HG03571 (cell line): ENCODE results near the gene HS3ST5.
"Not testable (repeated sequence)": the region's sequence is repeated elsewhere in the genome, so short reads cannot be mapped to it uniquely, and the experiment has no call there.

ENCODE experiments used
- ATAC-seq: cut with Tn5 transposase; IDR thresholded peaks from one replicate; pipeline ENCODE4 v1.9.1; 2021; ENCODE audit not compliant: unreplicated experiment

Gene HS3ST5

DNA sequence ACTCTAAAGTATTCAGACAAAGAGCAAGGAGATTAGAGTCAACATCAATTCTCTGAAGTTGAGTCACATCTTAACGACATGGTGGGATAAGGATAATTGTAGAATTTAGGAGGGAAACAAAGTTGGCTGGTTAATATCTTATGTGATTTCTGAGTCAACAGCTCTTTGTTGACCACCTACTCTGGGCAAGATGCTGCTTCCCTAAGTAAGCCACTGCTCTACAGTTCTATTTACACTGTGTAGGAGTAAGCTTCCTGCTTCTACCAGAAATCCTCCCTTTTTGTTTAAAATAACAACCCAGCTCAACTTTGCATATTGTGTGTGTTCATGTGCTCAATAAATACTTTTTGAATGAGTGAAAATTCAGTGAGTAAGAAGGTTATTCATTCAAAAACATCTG, 3.1 kb downstream of the HS3ST5 start:
- no peak for ATAC-seq

DNA sequence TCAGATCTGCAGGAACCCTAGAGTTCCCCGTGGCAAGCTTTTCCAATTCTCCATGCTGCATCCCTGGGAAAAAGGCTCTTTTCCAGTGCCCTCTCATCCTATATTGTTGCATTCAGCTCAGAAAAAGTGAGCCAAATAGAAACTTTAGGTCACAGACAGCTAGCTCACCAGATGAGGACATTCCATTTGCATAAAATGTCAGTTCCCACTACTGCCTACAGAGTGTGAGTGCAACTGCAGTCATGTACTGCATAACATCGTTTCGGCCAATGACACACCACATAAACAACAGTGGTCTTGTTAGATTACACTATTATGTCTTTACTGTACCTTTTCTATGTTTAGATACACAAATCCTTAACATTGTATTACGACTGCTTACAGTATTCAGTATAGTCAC, 8.6 kb downstream of the HS3ST5 start:
- no peak for ATAC-seq

DNA sequence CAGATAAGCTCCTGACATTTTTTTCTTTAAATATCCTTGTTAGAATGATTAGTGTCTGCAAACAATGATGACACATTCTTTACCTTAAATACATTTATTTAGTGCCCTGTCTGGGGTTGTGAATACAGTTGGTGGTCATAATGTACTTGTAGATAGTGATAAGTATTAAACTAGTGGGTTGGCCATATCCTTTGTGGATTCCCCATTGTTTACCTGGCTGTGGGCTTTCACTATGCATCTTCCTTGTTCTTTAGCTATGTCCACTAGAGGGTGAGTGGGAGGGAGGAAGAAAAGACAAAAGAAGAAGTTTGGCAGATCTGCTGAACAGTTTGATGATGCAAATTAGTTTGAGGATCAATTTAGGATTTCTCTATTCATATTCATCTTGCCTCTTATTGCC, 15.7 kb downstream of the HS3ST5 start:
- ATAC-seq: no peak

DNA sequence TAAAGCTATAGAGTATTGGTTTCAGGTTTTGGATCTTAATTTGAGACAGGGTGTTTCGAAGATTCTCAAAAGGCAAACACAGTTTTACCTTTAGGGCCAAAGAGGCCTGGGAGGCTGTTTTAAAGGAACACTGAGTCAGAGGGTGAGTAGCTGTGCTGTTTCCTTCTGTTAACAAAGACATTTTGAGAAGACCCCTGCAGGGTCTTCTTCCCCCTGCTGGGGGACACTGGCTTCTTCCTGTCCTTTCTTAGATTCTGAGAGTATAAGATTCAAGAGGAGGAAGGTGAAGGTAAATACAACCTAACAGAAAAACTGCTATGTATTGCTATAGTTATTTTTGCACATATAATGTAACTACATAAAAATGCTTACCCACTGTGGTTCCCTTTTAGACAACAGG, 19.0 kb downstream of the HS3ST5 start:
- ATAC-seq: no peak

DNA sequence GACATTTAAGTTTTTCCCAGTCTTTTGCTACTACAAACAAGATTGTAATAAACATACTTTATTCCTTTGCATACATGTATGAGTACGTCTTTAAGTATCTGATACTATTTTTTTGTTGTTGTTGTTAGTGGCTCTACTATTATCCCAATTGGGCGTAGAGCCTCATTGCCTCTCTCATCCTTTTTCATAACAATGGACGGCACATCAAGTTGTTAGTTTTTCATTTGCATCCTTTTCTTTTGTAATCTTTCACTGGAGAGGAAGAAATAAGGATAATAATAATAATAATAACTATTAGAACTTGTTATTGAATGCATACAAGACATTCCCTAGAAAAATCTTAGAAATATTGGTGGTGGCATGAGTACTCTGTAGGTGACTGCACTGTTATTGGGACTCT, 23.1 kb downstream of the HS3ST5 start:
- no peak for ATAC-seq

DNA sequence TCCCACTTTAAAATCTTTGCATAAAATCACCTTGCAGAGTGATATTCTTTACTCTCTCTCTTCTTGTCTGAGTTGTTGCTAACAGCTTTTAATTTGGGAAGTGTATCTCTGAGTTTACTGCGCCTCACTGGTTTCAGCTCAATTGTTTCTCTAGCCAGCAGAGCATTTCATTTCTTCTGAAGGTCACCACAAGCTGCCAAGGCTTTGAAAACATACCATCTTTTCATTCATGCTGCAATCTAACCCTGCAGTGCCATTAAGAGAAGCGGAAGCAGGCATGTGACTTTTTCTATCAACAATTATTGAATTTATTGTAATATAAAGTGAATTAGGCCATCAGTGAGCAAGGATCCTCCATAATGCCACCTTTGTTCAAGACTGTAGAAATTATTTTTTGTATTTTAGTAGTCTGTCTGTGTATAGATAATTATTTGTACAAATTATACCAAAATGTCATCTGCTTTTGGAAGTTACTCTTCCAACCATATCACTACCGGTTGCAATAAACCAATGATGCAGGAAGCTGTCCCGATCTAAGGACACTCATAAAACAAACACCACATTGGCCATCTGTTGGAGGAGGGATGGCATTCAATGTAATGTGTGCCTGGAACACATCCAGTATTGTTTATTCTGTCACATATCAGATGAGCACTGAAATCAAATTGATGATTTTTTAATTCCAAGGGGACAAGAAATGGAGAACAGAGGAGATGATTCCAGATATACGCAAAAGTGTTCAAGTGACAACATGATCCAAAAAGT, 26.8 kb downstream of the HS3ST5 start:
- no peak for ATAC-seq

DNA sequence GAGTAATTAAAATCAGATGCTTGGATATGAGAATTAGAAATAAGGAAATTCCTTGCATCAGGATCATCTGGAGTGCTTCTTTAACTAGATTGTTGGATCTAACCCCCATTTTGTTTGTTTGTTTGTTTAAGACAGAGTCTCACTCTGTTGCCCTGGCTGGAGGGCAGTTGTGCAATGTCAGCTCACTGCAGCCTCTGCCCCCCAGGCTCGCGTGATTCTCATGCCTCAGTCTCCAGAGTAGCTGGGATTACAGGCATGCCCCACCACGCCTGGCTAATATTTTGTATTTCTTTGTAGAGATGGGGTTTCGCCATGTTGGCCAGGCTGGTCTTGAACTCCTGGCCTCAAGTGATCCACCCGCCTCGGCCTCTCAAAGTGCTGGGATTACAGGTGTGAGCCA, 29.0 kb downstream of the HS3ST5 start:
- not testable (repeated sequence) for ATAC-seq

DNA sequence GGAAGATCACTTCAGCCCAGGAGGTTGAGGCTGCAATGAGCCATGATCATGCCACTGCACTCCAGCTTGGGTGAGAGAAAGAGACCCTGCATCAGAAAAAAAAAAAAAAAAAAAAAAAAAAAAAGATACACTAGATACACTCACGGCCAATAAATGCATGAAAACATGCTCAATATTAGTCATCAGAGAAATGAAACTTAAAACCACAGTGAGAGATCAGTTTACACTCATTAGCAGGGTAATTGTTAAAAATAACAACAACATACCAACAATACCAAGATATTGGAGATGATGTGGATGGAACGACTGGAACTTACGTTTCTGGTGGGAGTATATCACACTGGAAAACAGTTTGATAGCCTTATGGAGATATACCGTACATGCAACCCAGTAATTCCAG, 29.9 kb downstream of the HS3ST5 start:
- ATAC-seq: no peak

DNA sequence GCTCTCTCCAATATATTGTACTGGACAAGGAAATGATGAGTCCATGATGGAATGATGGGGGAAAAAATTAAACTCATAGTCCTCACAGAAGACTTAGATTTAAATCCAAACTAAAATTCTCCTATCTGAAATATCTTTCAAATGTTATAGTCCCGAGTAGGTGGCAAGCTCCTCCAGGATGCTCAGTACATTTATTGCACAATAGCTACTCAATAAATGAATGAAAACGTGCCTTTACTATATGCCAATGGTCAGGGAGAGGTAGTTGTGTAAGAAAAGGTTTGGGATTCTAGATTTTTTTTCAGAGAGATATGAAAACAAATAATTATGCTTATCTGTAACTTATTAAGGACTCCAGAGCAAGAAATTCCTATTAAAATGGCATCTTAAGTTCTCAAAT, 32.8 kb downstream of the HS3ST5 start:
- ATAC-seq: no peak

DNA sequence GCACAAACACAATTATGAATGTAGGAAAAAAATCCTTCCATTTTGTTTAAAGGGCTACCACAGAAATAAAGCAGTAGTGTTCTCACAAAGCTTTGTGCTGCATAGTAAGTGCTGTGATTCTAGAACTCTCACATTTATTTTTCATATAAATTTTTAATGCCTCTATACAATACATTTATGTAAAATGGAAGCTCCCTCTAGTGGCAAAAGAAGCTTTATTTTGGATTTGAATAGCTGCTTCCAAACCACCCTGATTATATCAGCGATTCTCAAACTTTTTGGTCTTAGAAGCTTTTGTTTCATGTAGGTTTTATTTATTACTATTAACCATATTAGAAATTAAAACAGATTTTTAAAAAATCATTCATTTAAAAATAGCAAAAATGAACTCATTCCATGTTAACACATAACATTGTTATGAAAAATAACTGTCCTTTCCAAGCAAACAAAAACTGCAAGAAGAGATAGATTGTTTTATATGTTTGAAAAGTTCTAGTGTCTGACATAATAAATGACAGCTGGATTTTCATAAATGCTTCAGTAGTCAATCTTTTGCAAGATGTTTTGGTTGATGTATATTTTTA, 38.4 kb downstream of the HS3ST5 start:
- ATAC-seq: no peak

DNA sequence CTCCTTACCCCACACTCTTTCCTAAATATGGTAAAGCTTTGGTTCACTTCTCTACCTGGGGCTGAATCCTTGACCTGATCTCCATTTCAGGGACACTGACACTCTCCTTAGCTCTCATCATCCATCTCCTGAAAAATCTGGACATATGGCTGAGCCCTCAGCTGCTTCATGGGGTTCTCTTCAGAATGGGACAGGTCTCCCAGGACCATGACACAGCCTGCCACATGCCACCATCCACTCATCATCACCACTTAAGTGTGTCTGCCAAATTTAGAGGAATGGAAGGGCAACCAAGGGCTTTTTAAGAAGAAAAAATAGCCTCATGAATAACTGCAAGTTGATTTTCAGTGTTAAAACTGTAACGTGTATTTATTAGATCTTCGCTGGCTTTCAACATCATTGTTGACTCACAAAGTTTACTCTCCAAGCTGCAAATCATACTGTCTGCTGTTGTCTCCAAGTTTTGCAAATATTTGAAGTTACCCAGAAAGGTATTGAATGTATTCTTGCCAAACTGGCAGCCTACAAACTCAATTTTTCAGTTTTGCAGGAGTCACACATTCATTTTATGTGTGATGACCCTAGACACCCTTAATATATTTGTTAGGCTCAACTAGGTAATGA, 41.1 kb downstream of the HS3ST5 start:
- no peak for ATAC-seq

DNA sequence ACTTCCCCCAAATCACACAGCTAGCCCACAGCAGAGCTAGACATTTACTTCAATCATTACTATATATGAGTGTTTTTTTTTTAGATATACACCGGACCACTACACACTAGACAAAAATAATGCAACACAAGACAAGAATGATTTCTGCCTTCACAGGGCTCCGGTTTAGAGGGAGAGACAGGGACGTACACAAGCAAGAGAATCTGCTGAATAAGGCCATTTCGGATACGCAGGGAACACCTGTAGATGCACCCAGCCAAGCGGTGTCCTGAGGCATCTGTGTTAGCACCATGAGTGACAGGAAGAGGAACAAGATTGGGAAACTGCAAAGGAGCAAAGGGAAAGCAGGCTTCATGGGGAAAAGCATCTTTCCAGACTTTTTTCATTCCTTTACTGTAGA, 45.7 kb downstream of the HS3ST5 start:
- no peak for ATAC-seq

DNA sequence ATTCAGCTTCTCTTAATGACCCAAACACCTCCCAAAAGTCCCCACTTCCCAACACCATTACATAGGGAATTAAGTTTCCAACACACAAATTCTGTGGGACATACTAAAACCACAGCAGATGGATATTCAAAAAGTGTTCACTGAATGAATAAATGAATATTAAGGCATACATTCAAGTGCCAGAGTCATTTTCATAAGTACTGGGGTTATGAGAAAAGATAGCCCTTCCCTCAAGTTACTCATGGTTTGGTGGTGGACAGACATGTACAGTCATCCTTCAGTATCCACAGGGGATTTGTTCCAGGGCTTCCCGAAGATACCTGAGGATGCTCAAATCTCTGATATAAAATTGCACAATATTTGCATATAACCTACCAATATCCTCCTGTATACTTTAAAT, 50.4 kb downstream of the HS3ST5 start:
- no peak for ATAC-seq

DNA sequence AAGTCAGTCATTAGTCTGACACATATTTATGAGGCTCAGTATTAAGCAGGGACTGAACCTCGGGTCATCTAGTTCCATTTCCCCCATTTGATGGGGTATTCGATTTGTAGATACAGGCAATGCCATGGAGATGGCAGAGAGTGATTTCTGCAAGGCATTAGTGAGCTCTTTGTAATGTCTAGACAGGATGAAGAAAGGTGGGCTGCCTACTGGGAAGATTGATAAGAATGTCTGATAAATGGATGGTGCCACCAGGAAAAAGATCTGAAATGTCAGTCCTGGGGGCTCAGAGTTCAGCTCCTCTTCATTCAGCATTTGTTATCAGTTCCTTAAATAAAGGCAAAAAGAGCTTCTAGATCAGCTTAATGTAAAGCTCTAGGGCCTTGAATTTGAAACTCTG, 51.4 kb downstream of the HS3ST5 start:
- ATAC-seq: no peak

DNA sequence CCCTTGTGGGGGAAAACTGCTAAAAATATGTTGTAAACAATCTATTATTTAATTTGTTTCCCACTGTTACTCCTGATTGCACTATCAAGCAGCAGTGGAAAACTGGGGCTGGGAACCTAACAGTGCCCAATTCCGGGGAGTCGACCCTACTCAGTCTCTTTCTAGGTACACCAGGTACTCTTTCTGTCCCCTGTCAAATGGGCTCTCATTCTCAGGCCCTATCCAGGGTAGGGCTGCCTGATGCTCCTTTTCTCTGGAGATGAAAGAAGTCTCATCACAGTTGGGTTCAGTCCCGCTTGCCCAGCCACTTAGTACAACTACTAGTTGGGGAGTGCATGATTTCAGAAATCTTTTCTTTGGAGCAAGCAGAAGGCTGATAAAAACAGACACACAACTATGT, 52.0 kb downstream of the HS3ST5 start:
- no peak for ATAC-seq

DNA sequence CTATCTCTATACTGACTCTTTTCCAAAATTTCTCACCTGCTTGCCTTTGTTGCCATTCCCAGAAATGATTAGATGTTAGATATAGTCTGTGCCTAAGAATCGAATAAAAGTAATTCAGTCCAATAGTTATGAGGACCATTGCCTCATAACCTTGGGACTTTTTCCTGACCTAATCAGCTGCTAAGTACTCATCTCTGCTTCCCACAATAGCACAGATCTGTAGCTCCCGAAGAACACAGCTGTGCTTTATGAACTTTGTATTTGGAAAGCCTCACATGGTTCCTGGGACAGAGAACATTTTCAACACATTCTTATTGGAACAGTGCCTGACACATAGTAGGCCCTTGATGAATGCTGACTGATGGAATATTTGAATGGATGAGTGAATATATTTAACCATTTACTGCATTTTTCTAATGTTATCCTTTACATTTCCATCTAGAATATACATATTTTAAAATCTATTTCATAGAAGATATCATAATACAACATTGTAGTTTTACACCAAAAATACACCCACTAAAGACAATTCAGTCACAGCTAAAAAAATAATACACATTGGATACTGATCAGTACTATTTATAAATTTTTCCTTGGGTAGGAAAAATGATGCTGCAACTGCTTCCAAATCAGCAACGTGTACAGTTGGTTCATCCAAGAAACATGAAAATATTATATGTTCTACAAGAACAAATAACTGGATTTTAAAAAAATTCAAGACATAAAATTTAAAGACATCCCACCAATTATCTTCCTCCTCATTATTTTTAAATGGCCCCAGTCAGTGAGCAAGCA, 53.9 kb downstream of the HS3ST5 start:
- ATAC-seq: no peak

DNA sequence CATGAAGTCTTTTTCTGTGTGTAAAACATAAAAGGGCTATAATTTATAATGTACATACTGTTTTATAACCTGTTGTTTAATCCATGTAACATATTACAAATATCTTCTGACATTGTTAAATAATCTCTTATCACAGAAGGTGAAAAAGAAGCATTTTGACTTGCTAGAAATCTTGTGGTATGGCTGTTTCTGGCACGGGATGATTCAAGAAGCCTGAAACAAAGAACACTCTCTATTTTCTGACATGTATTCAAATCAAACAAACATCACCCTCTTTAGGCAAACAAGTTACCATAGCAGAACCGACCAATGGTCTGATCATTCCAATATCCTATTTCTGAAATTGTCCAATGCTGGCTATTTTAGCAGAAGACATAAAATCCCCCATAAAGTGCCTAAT, 55.4 kb downstream of the HS3ST5 start:
- ATAC-seq: no peak

DNA sequence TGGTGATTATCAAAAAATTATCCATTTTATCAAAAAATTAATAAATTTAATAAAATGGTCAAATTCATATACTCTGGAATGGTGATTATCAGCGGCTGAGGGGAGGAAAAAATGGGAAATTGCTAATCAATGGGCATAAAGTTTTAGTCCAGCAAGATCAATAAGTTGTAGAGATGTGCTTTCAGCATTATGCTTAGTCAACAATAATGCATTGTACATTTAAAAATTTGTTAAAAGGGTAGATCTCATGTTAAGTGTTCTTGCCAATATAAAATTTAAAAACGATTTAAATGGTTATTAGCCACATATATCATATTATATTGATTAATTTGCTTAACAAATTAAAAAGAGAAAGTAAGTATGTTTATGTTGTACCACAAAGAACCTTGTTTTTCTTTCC, 56.6 kb downstream of the HS3ST5 start:
- no peak for ATAC-seq

DNA sequence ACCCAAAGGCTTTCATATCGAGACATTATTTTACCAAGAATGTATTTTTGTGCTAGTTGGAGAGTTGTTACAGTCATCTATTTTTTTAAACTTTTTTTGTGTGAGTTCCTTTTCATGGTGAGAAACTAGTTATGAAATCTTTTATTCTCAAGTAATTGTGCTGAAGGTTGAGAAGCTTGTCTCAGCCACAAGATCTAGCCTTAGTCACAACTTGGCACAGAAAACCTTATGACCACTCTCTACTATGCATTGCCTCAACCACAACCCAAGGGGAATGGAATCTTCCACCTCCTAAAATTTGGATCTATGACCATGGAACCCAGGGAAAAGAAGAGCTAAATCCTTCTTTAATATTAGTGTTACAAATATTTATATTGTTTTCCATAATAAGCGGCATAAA, 58.5 kb downstream of the HS3ST5 start:
- no peak for ATAC-seq

DNA sequence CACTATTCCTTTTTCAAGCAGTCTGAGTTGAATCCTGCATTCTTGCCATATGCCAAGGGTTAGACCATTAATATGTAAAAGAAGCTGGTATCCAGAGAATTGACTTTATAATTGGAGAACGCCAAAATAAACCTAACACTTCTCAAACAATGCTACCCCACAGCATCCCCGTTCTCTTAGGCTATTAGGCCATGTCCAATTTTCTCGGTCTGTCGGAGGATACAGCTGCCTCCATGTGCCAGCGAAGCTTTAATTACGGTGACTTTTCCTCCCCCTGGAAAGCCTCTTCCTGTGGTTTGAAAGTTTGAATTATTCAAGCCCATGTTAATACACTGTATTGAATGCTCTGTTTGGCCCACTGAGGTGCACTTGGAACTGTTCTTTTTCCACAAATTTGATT, 60.5 kb downstream of the HS3ST5 start:
- ATAC-seq: no peak

DNA sequence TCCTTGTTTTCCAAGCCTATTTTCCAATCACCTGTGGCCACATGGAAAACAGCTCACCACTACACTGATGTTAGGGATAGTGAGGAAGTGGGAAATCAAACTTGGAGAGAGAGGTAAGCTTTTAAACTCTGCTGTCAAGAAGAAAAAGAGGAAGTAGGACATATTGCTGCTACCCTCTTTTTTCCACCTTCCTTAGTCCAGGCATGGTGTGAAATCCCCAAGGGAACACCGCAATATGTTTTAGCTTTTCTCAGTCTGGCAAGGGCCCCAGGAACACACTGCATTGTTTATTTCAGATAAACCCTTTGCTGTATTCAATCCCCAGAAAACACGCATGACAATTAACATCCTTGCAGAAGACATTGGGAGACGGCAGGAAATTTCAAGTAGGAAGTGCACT, 61.3 kb downstream of the HS3ST5 start:
- no peak for ATAC-seq
